Measurements from ENCODE around the gene MRC1.

- TF ChIP-seq CTCF (IDR thresholded peaks at IDR 0.05; ENCODE audit: extremely low read depth in 1 of 2, insufficient read depth in 1 of 2, low read depth in 1 of 2, low read length in 2 of 2) (no peak), FOS (IDR thresholded peaks at IDR 0.05; ENCODE audit: borderline replicate concordance, insufficient read depth, low read length) (no peak)
Observed at GRCh38 chr10:17783751-17784150, 25.4 kb upstream of the MRC1 start.
